ENCODE results near the gene HUWE1. TPM values are rescaled to one million over a fixed set of nuclear protein-coding genes. Genes with fewer than 3 reads are reported as not detected.

Gene HUWE1
- total RNA-seq, 1 experiment from 2014 or later = 66.4 TPM

GRCh38 chrX:53622431-53622830, 64.1 kb downstream of the HUWE1 start:
- DNase-seq (ENCODE audit: extremely low read depth, low read depth) = no peak

GRCh38 chrX:53621418-53621986, 65.0 kb downstream of the HUWE1 start:
- no peak for DNase-seq (ENCODE audit: extremely low read depth, low read depth)

- DNase-seq (ENCODE audit: extremely low read depth, low read depth) = no peak
Observed at GRCh38 chrX:53616946-53617345, 69.6 kb downstream of the HUWE1 start.

- DNase-seq (ENCODE audit: extremely low read depth, low read depth) = no peak
Observed at GRCh38 chrX:53606456-53606855, 80.1 kb downstream of the HUWE1 start.

- DNase-seq (ENCODE audit: extremely low read depth, low read depth) = no peak
Observed at GRCh38 chrX:53605004-53605403, 81.5 kb downstream of the HUWE1 start.

- DNase-seq (ENCODE audit: extremely low read depth, low read depth) = no peak
Observed at GRCh38 chrX:53599781-53600396, 86.6 kb downstream of the HUWE1 start.

- DNase-seq (ENCODE audit: extremely low read depth, low read depth) = no peak
Observed at GRCh38 chrX:53598169-53598568, 88.3 kb downstream of the HUWE1 start.

- no peak for DNase-seq (ENCODE audit: extremely low read depth, low read depth)
Observed at GRCh38 chrX:53595266-53595810, 91.2 kb downstream of the HUWE1 start.

GRCh38 chrX:53594354-53594753, 92.2 kb downstream of the HUWE1 start:
- no peak for DNase-seq (ENCODE audit: extremely low read depth, low read depth)

GRCh38 chrX:53587795-53588420, 98.6 kb downstream of the HUWE1 start:
- DNase-seq (ENCODE audit: extremely low read depth, low read depth) = no peak

GRCh38 chrX:53584891-53585290, 101.6 kb downstream of the HUWE1 start:
- no peak for DNase-seq (ENCODE audit: extremely low read depth, low read depth)

GRCh38 chrX:53583571-53583970, 102.9 kb downstream of the HUWE1 start:
- no peak for DNase-seq (ENCODE audit: extremely low read depth, low read depth)

GRCh38 chrX:53580742-53581504, 105.6 kb downstream of the HUWE1 start:
- DNase-seq (ENCODE audit: extremely low read depth, low read depth) = no peak

- no peak for DNase-seq (ENCODE audit: extremely low read depth, low read depth)
Observed at GRCh38 chrX:53571494-53571893, 115.0 kb downstream of the HUWE1 start.

- no peak for DNase-seq (ENCODE audit: extremely low read depth, low read depth)
Observed at GRCh38 chrX:53563324-53563723, 123.2 kb downstream of the HUWE1 start.

GRCh38 chrX:53561912-53562311, 124.6 kb downstream of the HUWE1 start:
- no peak for DNase-seq (ENCODE audit: extremely low read depth, low read depth)

- no peak for DNase-seq (ENCODE audit: extremely low read depth, low read depth)
Observed at GRCh38 chrX:53558646-53559045, 127.9 kb downstream of the HUWE1 start.

- DNase-seq (ENCODE audit: extremely low read depth, low read depth) = no peak
Observed at GRCh38 chrX:53556868-53557267, 129.7 kb downstream of the HUWE1 start.

- no peak for DNase-seq (ENCODE audit: extremely low read depth, low read depth)
Observed at GRCh38 chrX:53550756-53551463, 135.6 kb downstream of the HUWE1 start.

GRCh38 chrX:53547668-53548067, 138.9 kb downstream of the HUWE1 start:
- DNase-seq (ENCODE audit: extremely low read depth, low read depth) = no peak

- no peak for DNase-seq (ENCODE audit: extremely low read depth, low read depth)
Observed at GRCh38 chrX:53544936-53545335, 141.6 kb downstream of the HUWE1 start.

All from NCI-H460 (cell line).